HepG2 (cell line): ENCODE results near the gene FBXL20. TPM values are rescaled to one million over a fixed set of nuclear protein-coding genes. Genes with fewer than 3 reads are reported as not detected.

Experiments used
- AHR ChIP-seq: IDR thresholded peaks from 2 replicates; pipeline ENCODE4 v1.6.1; 2018; ENCODE audit warnings: missing genetic modification reagents, missing compliant biosample characterization
- CEBPB ChIP-seq: IDR thresholded peaks from 2 replicates; pipeline ENCODE4 v1.6.1; 2011; ENCODE audit warnings: low read depth, low read length, improper control_type of control experiment, borderline replicate concordance
- DR1 ChIP-seq: sonication (generic); formaldehyde crosslinking; IDR thresholded peaks from 2 replicates; pipeline ENCODE4 v1.8.0; 2021; ENCODE audit warnings: mild to moderate bottlenecking, missing genetic modification reagents, inconsistent platforms
- ERF ChIP-seq: IDR thresholded peaks from 2 replicates; pipeline ENCODE4 v1.6.1; 2018; ENCODE audit warnings: missing biosample characterization, missing genetic modification reagents
- FOXA1 ChIP-seq, 2 experiments: fragments of 450-650 bp in 1 of 2; sonication (generic) in 1 of 2; formaldehyde crosslinking in 1 of 2; IDR thresholded peaks; 2 replicates each; pipeline versions ENCODE4 v1.4.0 to v1.6.1; 2016 to 2020; ENCODE audit warnings: missing genetic modification reagents in 1 of 2
- KLF13 ChIP-seq: sonication (generic); formaldehyde crosslinking; IDR thresholded peaks from 2 replicates; pipeline ENCODE4 v1.4.0; 2020; ENCODE audit warnings: mild to moderate bottlenecking, missing genetic modification reagents
- MAFF ChIP-seq: IDR thresholded peaks from 2 replicates; pipeline ENCODE4 v1.6.1; 2011; ENCODE audit warnings: low read depth, low read length, improper control_type of control experiment
- MBNL3 ChIP-seq: fragments of 250-450 bp; sonication (Bioruptor Pico); conservative IDR thresholded peaks from 2 replicates; pipeline ENCODE4 v1.8.0; 2022; ENCODE audit warnings: mild to moderate bottlenecking, inconsistent platforms
- MEIS2 ChIP-seq: sonication (generic); formaldehyde crosslinking; IDR thresholded peaks from 2 replicates; pipeline ENCODE4 v1.9.0; 2021; ENCODE audit warnings: mild to moderate bottlenecking, missing genetic modification reagents
- NFIB ChIP-seq: sonication (generic); formaldehyde crosslinking; IDR thresholded peaks from 2 replicates; pipeline ENCODE4 v1.9.0; 2021; ENCODE audit warnings: missing genetic modification reagents, mild to moderate bottlenecking, borderline replicate concordance
- NKX3-1 ChIP-seq: sonication (generic); formaldehyde crosslinking; IDR thresholded peaks from 2 replicates; pipeline ENCODE4 v1.5.0; 2020; ENCODE audit warnings: missing genetic modification reagents
- POGK ChIP-seq: sonication (generic); formaldehyde crosslinking; conservative IDR thresholded peaks from 2 replicates; pipeline ENCODE4 v1.8.0; 2022; ENCODE audit warnings: mild to moderate bottlenecking, moderate library complexity, missing genetic modification reagents
- SAP130 ChIP-seq: IDR thresholded peaks from 2 replicates; pipeline ENCODE4 v1.6.1; 2016; ENCODE audit warnings: low read depth
- TBX2 ChIP-seq: sonication (generic); formaldehyde crosslinking; IDR thresholded peaks from 2 replicates; pipeline ENCODE4 v1.5.0; 2020; ENCODE audit warnings: missing genetic modification reagents, mild to moderate bottlenecking, borderline replicate concordance
- TMF1 ChIP-seq: sonication (generic); formaldehyde crosslinking; IDR thresholded peaks from 2 replicates; pipeline ENCODE4 v1.8.1; 2022; ENCODE audit warnings: low read depth, missing genetic modification reagents
- ZNF12 ChIP-seq: sonication (generic); formaldehyde crosslinking; IDR thresholded peaks from 2 replicates; pipeline ENCODE4 v1.5.0; 2020; ENCODE audit warnings: missing genetic modification reagents
- ZNF430 ChIP-seq: sonication (generic); formaldehyde crosslinking; IDR thresholded peaks from 2 replicates; pipeline ENCODE4 v1.9.0; 2021; ENCODE audit warnings: mild to moderate bottlenecking, missing genetic modification reagents
- ZNF614 ChIP-seq: IDR thresholded peaks from 2 replicates; pipeline ENCODE4 v1.6.1; 2018; ENCODE audit warnings: missing biosample characterization, missing genetic modification reagents, inconsistent platforms, borderline replicate concordance
- ZNF850 ChIP-seq: sonication (generic); formaldehyde crosslinking; conservative IDR thresholded peaks from 2 replicates; pipeline ENCODE4 v1.9.0; 2021; ENCODE audit warnings: mild to moderate bottlenecking, missing genetic modification reagents
- ZSCAN21 ChIP-seq: sonication (generic); formaldehyde crosslinking; IDR thresholded peaks from 2 replicates; pipeline ENCODE4 v1.8.0; 2022; ENCODE audit warnings: mild to moderate bottlenecking, missing genetic modification reagents, moderate library complexity, borderline replicate concordance
- ZSCAN25 ChIP-seq: sonication (generic); formaldehyde crosslinking; IDR thresholded peaks from 2 replicates; pipeline ENCODE4 v1.8.0; 2022; ENCODE audit warnings: mild to moderate bottlenecking, missing genetic modification reagents
- polyA plus RNA-seq, 8 experiments: library from polyadenylated mRNA; depleted of rRNA in 3 of 8; stranded (reverse) in 7 of 8; unstranded in 1 of 8; fragments of >200 nt; fragmentation: Illumina TruSeq in 4 of 8; extraction: Trizol in 4 of 8; gene quantifications; 2 replicates each; pipeline versions ENCODE4 v1.2.1 to v1.2.3, GENCODE V29; 2011 to 2016; ENCODE audit warnings: low read depth in 4 of 8, missing spikeins in 1 of 8, mixed read lengths in 1 of 8; ENCODE audit not compliant: insufficient read depth in 1 of 8
- total RNA-seq, 5 experiments: library from RNA; depleted of rRNA; stranded (reverse); fragments of >200 nt; fragmentation: Illumina TruSeq; extraction: Trizol; gene quantifications; 2 replicates each; pipeline ENCODE4 v1.2.3, GENCODE V29; 2016; ENCODE audit warnings: low read depth in 1 of 5
- TF ChIP-seq, protein P1 (sequence below): sonication (generic); formaldehyde crosslinking; IDR thresholded peaks from 2 replicates; pipeline ENCODE4 v1.4.0; 2020; ENCODE audit warnings: missing genetic modification reagents, borderline replicate concordance
- TF ChIP-seq, protein P2 (sequence below): sonication (generic); formaldehyde crosslinking; IDR thresholded peaks from 2 replicates; pipeline ENCODE4 v1.4.0; 2020; ENCODE audit warnings: missing genetic modification reagents, mild to moderate bottlenecking, borderline replicate concordance
- TF ChIP-seq, protein P3 (sequence below): IDR thresholded peaks from 2 replicates; pipeline ENCODE4 v1.6.1; 2016; ENCODE audit warnings: low read depth, control low read depth

Gene FBXL20
- total and polyA plus RNA-seq, 2 of the 13 experiments (the other 11 are each of a cell fraction or from before 2014, with no cell fraction given), result 10.2 to 10.3 TPM

- TF ChIP-seq, protein P1, sequence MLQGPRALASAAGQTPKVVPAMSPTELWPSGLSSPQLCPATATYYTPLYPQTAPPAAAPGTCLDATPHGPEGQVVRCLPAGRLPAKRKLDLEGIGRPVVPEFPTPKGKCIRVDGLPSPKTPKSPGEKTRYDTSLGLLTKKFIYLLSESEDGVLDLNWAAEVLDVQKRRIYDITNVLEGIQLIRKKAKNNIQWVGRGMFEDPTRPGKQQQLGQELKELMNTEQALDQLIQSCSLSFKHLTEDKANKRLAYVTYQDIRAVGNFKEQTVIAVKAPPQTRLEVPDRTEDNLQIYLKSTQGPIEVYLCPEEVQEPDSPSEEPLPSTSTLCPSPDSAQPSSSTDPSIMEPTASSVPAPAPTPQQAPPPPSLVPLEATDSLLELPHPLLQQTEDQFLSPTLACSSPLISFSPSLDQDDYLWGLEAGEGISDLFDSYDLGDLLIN (CRISPR knock-in tag), result no peak
- TF ChIP-seq ZNF12 (CRISPR knock-in tag) (no peak), NKX3-1 (CRISPR knock-in tag) (peak; percentile 56; the same call in 1 of the 2 replicates), ZNF614 (no peak; the same call in 1 of the 2 replicates), FOXA1 (IDR thresholded peaks at IDR 0.05) (no peak), FOXA1 (CRISPR knock-in tag; IDR thresholded peaks at IDR 0.05) (0 out of 2 replicates have a peak, but pooled peaks have one; percentile 3), KLF13 (CRISPR knock-in tag) (no peak), ZSCAN21 (CRISPR knock-in tag) (no peak), SAP130 (CRISPR knock-in tag) (peak; percentile 91), AHR (no peak), MBNL3 (CRISPR knock-in tag) (no peak), DR1 (CRISPR knock-in tag) (peak; percentile 94), POGK (no peak), TBX2 (CRISPR knock-in tag) (peak; percentile 71), ZSCAN25 (CRISPR knock-in tag) (peak; percentile 69; the same call in 1 of the 2 replicates), MEIS2 (CRISPR knock-in tag) (no peak; the same call in 1 of the 2 replicates), NFIB (CRISPR knock-in tag) (no peak), TMF1 (CRISPR knock-in tag) (no peak), MAFF (no peak), ERF (CRISPR knock-in tag) (no peak), CEBPB (peak; percentile 77; the same call in 1 of the 2 replicates), ZNF850 (CRISPR knock-in tag) (no peak), ZNF430 (peak; percentile 44; the same call in 1 of the 2 replicates)
- TF ChIP-seq, protein P2, sequence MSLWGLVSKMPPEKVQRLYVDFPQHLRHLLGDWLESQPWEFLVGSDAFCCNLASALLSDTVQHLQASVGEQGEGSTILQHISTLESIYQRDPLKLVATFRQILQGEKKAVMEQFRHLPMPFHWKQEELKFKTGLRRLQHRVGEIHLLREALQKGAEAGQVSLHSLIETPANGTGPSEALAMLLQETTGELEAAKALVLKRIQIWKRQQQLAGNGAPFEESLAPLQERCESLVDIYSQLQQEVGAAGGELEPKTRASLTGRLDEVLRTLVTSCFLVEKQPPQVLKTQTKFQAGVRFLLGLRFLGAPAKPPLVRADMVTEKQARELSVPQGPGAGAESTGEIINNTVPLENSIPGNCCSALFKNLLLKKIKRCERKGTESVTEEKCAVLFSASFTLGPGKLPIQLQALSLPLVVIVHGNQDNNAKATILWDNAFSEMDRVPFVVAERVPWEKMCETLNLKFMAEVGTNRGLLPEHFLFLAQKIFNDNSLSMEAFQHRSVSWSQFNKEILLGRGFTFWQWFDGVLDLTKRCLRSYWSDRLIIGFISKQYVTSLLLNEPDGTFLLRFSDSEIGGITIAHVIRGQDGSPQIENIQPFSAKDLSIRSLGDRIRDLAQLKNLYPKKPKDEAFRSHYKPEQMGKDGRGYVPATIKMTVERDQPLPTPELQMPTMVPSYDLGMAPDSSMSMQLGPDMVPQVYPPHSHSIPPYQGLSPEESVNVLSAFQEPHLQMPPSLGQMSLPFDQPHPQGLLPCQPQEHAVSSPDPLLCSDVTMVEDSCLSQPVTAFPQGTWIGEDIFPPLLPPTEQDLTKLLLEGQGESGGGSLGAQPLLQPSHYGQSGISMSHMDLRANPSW (CRISPR knock-in tag), result peak; percentile 66; the same call in 1 of the 2 replicates
- TF ChIP-seq, protein P3, sequence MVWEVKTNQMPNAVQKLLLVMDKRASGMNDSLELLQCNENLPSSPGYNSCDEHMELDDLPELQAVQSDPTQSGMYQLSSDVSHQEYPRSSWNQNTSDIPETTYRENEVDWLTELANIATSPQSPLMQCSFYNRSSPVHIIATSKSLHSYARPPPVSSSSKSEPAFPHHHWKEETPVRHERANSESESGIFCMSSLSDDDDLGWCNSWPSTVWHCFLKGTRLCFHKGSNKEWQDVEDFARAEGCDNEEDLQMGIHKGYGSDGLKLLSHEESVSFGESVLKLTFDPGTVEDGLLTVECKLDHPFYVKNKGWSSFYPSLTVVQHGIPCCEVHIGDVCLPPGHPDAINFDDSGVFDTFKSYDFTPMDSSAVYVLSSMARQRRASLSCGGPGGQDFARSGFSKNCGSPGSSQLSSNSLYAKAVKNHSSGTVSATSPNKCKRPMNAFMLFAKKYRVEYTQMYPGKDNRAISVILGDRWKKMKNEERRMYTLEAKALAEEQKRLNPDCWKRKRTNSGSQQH (CRISPR knock-in tag), result peak; percentile 79
Observed at GRCh38 chr17:39450847-39451581, 49.6 kb upstream of the FBXL20 start, which contains the start of gene MED1 (continued).
